ENCODE data around the gene WBP2.

- no peak for TF ChIP-seq EZH2 (IDR thresholded peaks at IDR 0.05)
- TF ChIP-seq FOXP2 (optimal IDR thresholded peaks at IDR 0.05; ENCODE audit: control extremely low read depth, extremely low read length, insufficient read depth) = no peak
Measured at GRCh38 chr17:75901727-75902126, 46.6 kb upstream of the WBP2 start.

Data from SK-N-MC (cell line).